ENCODE measurements around the gene FBXO27.

The FBXO27 gene

GRCh38 chr19:39024875-39025641, 7.3 kb downstream of the FBXO27 start:
- Histone ChIP-seq H3K9ac (ENCODE audit: low read depth, low read length, poor library complexity, severe bottlenecking) (no peak overlapping the region), H3K36me3 (ENCODE audit: insufficient read depth, low read length) (no peaks in the 10 kb centered on the region), H2AFZ (ENCODE audit: low read length) (no peak overlapping the region), H3K9me3 (ENCODE audit: insufficient read depth, low read depth, low read length) (no peaks in the 10 kb centered on the region), H4K20me1 (ENCODE audit: insufficient read depth, low read length, poor library complexity, severe bottlenecking) (no peaks in the 10 kb centered on the region), H3K79me2 (ENCODE audit: insufficient read depth, low read length) (no peaks in the 10 kb centered on the region), H3K4me2 (ENCODE audit: low read depth, low read length, poor library complexity, severe bottlenecking) (no peak overlapping the region), H3F3A (ENCODE audit: low read depth) (no peaks in the 10 kb centered on the region), H3K27me3 (ENCODE audit: insufficient read depth, low read length, poor library complexity, severe bottlenecking) (no peaks in the 10 kb centered on the region), H3K9me2 (replicated peaks; ENCODE audit: low read depth, low read length) (no peaks in the 10 kb centered on the region), H3K4me3 (ENCODE audit: low read length, poor library complexity, severe bottlenecking) (no peak overlapping the region), H3K4me1 (ENCODE audit: insufficient read depth, low read length, poor library complexity, severe bottlenecking) (no peaks in the 10 kb centered on the region)
- TF ChIP-seq EZH2phosphoT487 (IDR thresholded peaks at IDR 0.05; ENCODE audit: borderline replicate concordance) (no peak), CTCF (conservative IDR thresholded peaks at IDR 0.05; ENCODE audit: low read length) (no peak)

GRCh38 chr19:39021063-39021462, 11.3 kb downstream of the FBXO27 start:
- H3K9me3 ChIP-seq (ENCODE audit: insufficient read depth, low read depth, low read length), result no peaks in the 10 kb centered on the region
- no peaks in the 10 kb centered on the region for H3K9me2 ChIP-seq (replicated peaks; ENCODE audit: low read depth, low read length)
- H3K4me2 ChIP-seq (ENCODE audit: low read depth, low read length, poor library complexity, severe bottlenecking), result no peak overlapping the region
- no peaks in the 10 kb centered on the region for H3K4me1 ChIP-seq (ENCODE audit: insufficient read depth, low read length, poor library complexity, severe bottlenecking)
- H4K20me1 ChIP-seq (ENCODE audit: insufficient read depth, low read length, poor library complexity, severe bottlenecking), result no peaks in the 10 kb centered on the region
- no peaks in the 10 kb centered on the region for H3K79me2 ChIP-seq (ENCODE audit: insufficient read depth, low read length)
- no peaks in the 10 kb centered on the region for H3F3A ChIP-seq (ENCODE audit: low read depth)
- no peak overlapping the region for H3K9ac ChIP-seq (ENCODE audit: low read depth, low read length, poor library complexity, severe bottlenecking)
- no peak overlapping the region for H2AFZ ChIP-seq (ENCODE audit: low read length)
- H3K27me3 ChIP-seq (ENCODE audit: insufficient read depth, low read length, poor library complexity, severe bottlenecking), result peaks cover 5% of the 10 kb centered on the region
- no peak overlapping the region for H3K4me3 ChIP-seq (ENCODE audit: low read length, poor library complexity, severe bottlenecking)
- no peak for TF ChIP-seq EZH2phosphoT487 (IDR thresholded peaks at IDR 0.05; ENCODE audit: borderline replicate concordance)
- no peak for TF ChIP-seq CTCF (conservative IDR thresholded peaks at IDR 0.05; ENCODE audit: low read length)
- no peaks in the 10 kb centered on the region for H3K36me3 ChIP-seq (ENCODE audit: insufficient read depth, low read length)

- Histone ChIP-seq H3K4me2 (ENCODE audit: low read depth, low read length, poor library complexity, severe bottlenecking) (no peak overlapping the region), H3F3A (ENCODE audit: low read depth) (no peaks in the 10 kb centered on the region), H3K9ac (ENCODE audit: low read depth, low read length, poor library complexity, severe bottlenecking) (no peak overlapping the region), H3K4me3 (ENCODE audit: low read length, poor library complexity, severe bottlenecking) (no peak overlapping the region), H3K9me3 (ENCODE audit: insufficient read depth, low read depth, low read length) (no peaks in the 10 kb centered on the region), H4K20me1 (ENCODE audit: insufficient read depth, low read length, poor library complexity, severe bottlenecking) (no peaks in the 10 kb centered on the region), H3K4me1 (ENCODE audit: insufficient read depth, low read length, poor library complexity, severe bottlenecking) (no peaks in the 10 kb centered on the region), H2AFZ (ENCODE audit: low read length) (no peak overlapping the region), H3K79me2 (ENCODE audit: insufficient read depth, low read length) (no peaks in the 10 kb centered on the region), H3K36me3 (ENCODE audit: insufficient read depth, low read length) (no peaks in the 10 kb centered on the region), H3K9me2 (replicated peaks; ENCODE audit: low read depth, low read length) (no peaks in the 10 kb centered on the region), H3K27me3 (ENCODE audit: insufficient read depth, low read length, poor library complexity, severe bottlenecking) (peaks cover 5% of the 10 kb centered on the region)
- no peak for TF ChIP-seq CTCF (conservative IDR thresholded peaks at IDR 0.05; ENCODE audit: low read length)
- no peak for TF ChIP-seq EZH2phosphoT487 (IDR thresholded peaks at IDR 0.05; ENCODE audit: borderline replicate concordance)
Observed at GRCh38 chr19:39017646-39018045, 14.7 kb downstream of the FBXO27 start.

All from Loucy (cell line).